Activated B cell treated with CpG ODN at 0.5 μM for 24 hours (primary cell): ENCODE data around the gene SRSF12. TPM values are rescaled to one million over a fixed set of nuclear protein-coding genes. Genes with fewer than 3 reads are reported as not detected.
"Not testable (repeated sequence)": the region's sequence is repeated elsewhere in the genome, so short reads cannot be mapped to it uniquely, and the experiment has no call there.

Source experiments
- ATAC-seq: fragments of 200-7000 bp; cut with Tn5 transposase; one replicate; pipeline ENCODE4 v1.10.0; 2021; ENCODE audit warnings: low read depth, mild to moderate bottlenecking, moderate library complexity
- CTCF ChIA-PET: fragments of 350-600 bp; sonication (Branson Sonifier 250); formaldehyde crosslinking; loops from one replicate; lab custom pipeline; 2021; ENCODE audit warnings: antibody characterized with exemption; lab: Charles Lee
- POLR2A ChIA-PET: fragments of 350-600 bp; sonication (Branson Sonifier 250); formaldehyde crosslinking; loops from one replicate; lab custom pipeline; 2021; ENCODE audit warnings: antibody characterized with exemption; lab: Charles Lee
- DNase-seq: peaks from one replicate; pipeline ENCODE4 v3.0.0; 2022
- H3K27ac Mint-ChIP-seq: one replicate; pipeline ENCODE4 v1.8.0; 2020; ENCODE audit warnings: mixed read lengths
- H3K27me3 Mint-ChIP-seq: one replicate; pipeline ENCODE4 v1.8.0; 2021; ENCODE audit warnings: mixed read lengths
- H3K36me3 Mint-ChIP-seq: one replicate; pipeline ENCODE4 v1.8.0; 2021; ENCODE audit warnings: low read depth, mixed read lengths
- H3K4me1 Mint-ChIP-seq: one replicate; pipeline ENCODE4 v1.8.0; 2021; ENCODE audit warnings: mixed read lengths
- H3K4me3 Mint-ChIP-seq: one replicate; pipeline ENCODE4 v1.8.0; 2020; ENCODE audit warnings: mild to moderate bottlenecking, mixed read lengths
- H3K9me3 Mint-ChIP-seq: one replicate; pipeline ENCODE4 v1.8.0; 2020; ENCODE audit warnings: mixed read lengths
- CTCF ChIP-seq: fragments of 200-600 bp; IDR thresholded peaks from one replicate; pipeline ENCODE4 v1.8.0; 2022; ENCODE audit warnings: antibody characterized with exemption, mild to moderate bottlenecking
- intact Hi-C: fragments of 100-400 bp; cut with micrococcal nuclease; formaldehyde crosslinking; loops from one replicate; pipeline ENCODE4 v1.15.1; 2024
- total RNA-seq: library from RNA; stranded (reverse); gene quantifications from 2 replicates; pipeline ENCODE4 v1.2.3, GENCODE V29; 2022

Gene SRSF12
- total RNA-seq, 1 donor from 2014 or later: not detected

- POLR2A ChIA-PET: no interaction called here
- no peak overlapping the region for H3K4me3 Mint-ChIP-seq
- no peaks in the 10 kb centered on the region for H3K36me3 Mint-ChIP-seq
- TF ChIP-seq CTCF: no peak
- CTCF ChIA-PET: no interaction called here
- H3K27ac Mint-ChIP-seq: no peak overlapping the region
- ATAC-seq: no peak
- peaks cover 6% of the 10 kb centered on the region for H3K4me1 Mint-ChIP-seq
- peaks cover 5% of the 10 kb centered on the region for H3K9me3 Mint-ChIP-seq
- intact Hi-C loops: no loop called here
- H3K27me3 Mint-ChIP-seq: peaks cover 4% of the 10 kb centered on the region
- DNase-seq: no peak
Measured at GRCh38 chr6:89068695-89069094, 49.2 kb downstream of the SRSF12 start.

- H3K27me3 Mint-ChIP-seq: peaks cover 4% of the 10 kb centered on the region
- intact Hi-C loops: no loop called here
- ATAC-seq (no peak), DNase-seq (no peak)
- H3K4me1 Mint-ChIP-seq: no peaks in the 10 kb centered on the region
- no peaks in the 10 kb centered on the region for H3K9me3 Mint-ChIP-seq
- CTCF ChIA-PET: interaction anchor here (1.3 kb wide), 1 partner anchor 9 kb away, joined by 3 read pairs; no protein-coding TSS in a partner anchor
- no peak overlapping the region for H3K4me3 Mint-ChIP-seq
- no peaks in the 10 kb centered on the region for H3K36me3 Mint-ChIP-seq
- no peak overlapping the region for H3K27ac Mint-ChIP-seq
- POLR2A ChIA-PET: interaction anchor here (1.2 kb wide), 1 partner anchor 13 kb away, joined by 5 read pairs; the partner anchor contains the start of gene PNRC1
- TF ChIP-seq CTCF: no peak
Measured at GRCh38 chr6:89067796-89068195, 50.1 kb downstream of the SRSF12 start.

- H3K9me3 Mint-ChIP-seq: no peaks in the 10 kb centered on the region
- no peak for ATAC-seq
- intact Hi-C loops: no loop called here
- H3K27ac Mint-ChIP-seq: no peak overlapping the region
- H3K4me1 Mint-ChIP-seq: no peaks in the 10 kb centered on the region
- H3K36me3 Mint-ChIP-seq: no peaks in the 10 kb centered on the region
- H3K4me3 Mint-ChIP-seq: no peak overlapping the region
- peaks cover 4% of the 10 kb centered on the region for H3K27me3 Mint-ChIP-seq
- CTCF ChIA-PET: interaction anchor here (1.3 kb wide), 1 partner anchor 10 kb away, joined by 3 read pairs; no protein-coding TSS in a partner anchor
- no peak for TF ChIP-seq CTCF
- POLR2A ChIA-PET: interaction anchor here (1.2 kb wide), 1 partner anchor 14 kb away, joined by 5 read pairs; the partner anchor contains the start of gene PNRC1
- no peak for DNase-seq
Measured at GRCh38 chr6:89066940-89067646, 50.8 kb downstream of the SRSF12 start.

- H3K27ac Mint-ChIP-seq, ATAC-seq, POLR2A ChIA-PET, H3K36me3 Mint-ChIP-seq, H3K27me3 Mint-ChIP-seq, CTCF ChIA-PET, intact Hi-C loops, H3K4me3 Mint-ChIP-seq, H3K4me1 Mint-ChIP-seq, DNase-seq, H3K9me3 Mint-ChIP-seq: not testable (repeated sequence)
Measured at GRCh38 chr6:89066121-89066520, 51.8 kb downstream of the SRSF12 start.

GRCh38 chr6:89064931-89065330 lies 52.9 kb downstream of the SRSF12 start:
- CTCF ChIA-PET, DNase-seq, ATAC-seq, H3K36me3 Mint-ChIP-seq, intact Hi-C loops, H3K27ac Mint-ChIP-seq, H3K9me3 Mint-ChIP-seq, H3K4me1 Mint-ChIP-seq, POLR2A ChIA-PET, H3K27me3 Mint-ChIP-seq, H3K4me3 Mint-ChIP-seq: not testable (repeated sequence)

GRCh38 chr6:89063881-89064280 lies 54.0 kb downstream of the SRSF12 start:
- ChIA-PET CTCF (no interaction called here), POLR2A (no interaction called here)
- DNase-seq (no peak), ATAC-seq (no peak)
- H3K4me1 Mint-ChIP-seq: no peaks in the 10 kb centered on the region
- H3K27ac Mint-ChIP-seq: no peak overlapping the region
- no peak overlapping the region for H3K4me3 Mint-ChIP-seq
- peaks cover 8% of the 10 kb centered on the region for H3K27me3 Mint-ChIP-seq
- no peak for TF ChIP-seq CTCF
- intact Hi-C loops: no loop called here
- H3K36me3 Mint-ChIP-seq: no peaks in the 10 kb centered on the region
- no peaks in the 10 kb centered on the region for H3K9me3 Mint-ChIP-seq
